ENCODE results near the gene IDI1. TPM values are rescaled to one million over a fixed set of nuclear protein-coding genes. Genes with fewer than 3 reads are reported as not detected.
A peak's percentile ranks its signal among the peaks of the same experiment; 100 is the strongest.

The IDI1 gene
- 10 to 100 TPM in 11 of 12 donors, not detected in 1; 32.4 to 63.1 (median 47.3) TPM for polyA plus RNA-seq (ENCODE audit: insufficient read length in 12 of 12)
- long read RNA-seq, donor 1, transcript IDI1-201 (5 exons, 2,301 nt) = major isoform, 23 of 27 reads
- long read RNA-seq, donor 1, partial matches to known transcripts = 0 of 27 reads
- long read RNA-seq, donor 1, other reads (novel, unspliced or antisense) = 0 of 27 reads
- long read RNA-seq, donor 2, transcript IDI1-201 (5 exons, 2,301 nt) = major isoform, 21 of 43 reads
- long read RNA-seq, donor 2, transcript IDI1-205 (4 exons, 1,066 nt) = minor isoform, 9 of 43 reads
- long read RNA-seq, donor 2, partial matches to known transcripts = 13 of 43 reads
- long read RNA-seq, donor 2, other reads (novel, unspliced or antisense) = 0 of 43 reads
- long read RNA-seq, donor 3, transcript IDI1-201 (5 exons, 2,301 nt) = major isoform, 8 of 12 reads
- long read RNA-seq, donor 3, partial matches to known transcripts = 0 of 12 reads
- long read RNA-seq, donor 3, other reads (novel, unspliced or antisense) = 0 of 12 reads
- long read RNA-seq, donor 4, partial matches to known transcripts = 0 of 7 reads
- long read RNA-seq, donor 4, other reads (novel, unspliced or antisense) = 0 of 7 reads
- long read RNA-seq, donor 5 = 0 reads
- long read RNA-seq, donor 6, transcript IDI1-201 (5 exons, 2,301 nt) = major isoform, 8 of 11 reads
- long read RNA-seq, donor 6, partial matches to known transcripts = 0 of 11 reads
- long read RNA-seq, donor 6, other reads (novel, unspliced or antisense) = 0 of 11 reads
- long read RNA-seq, donor 7, transcript IDI1-201 (5 exons, 2,301 nt) = major isoform, 6 of 8 reads
- long read RNA-seq, donor 7, partial matches to known transcripts = 0 of 8 reads
- long read RNA-seq, donor 7, other reads (novel, unspliced or antisense) = 0 of 8 reads
- long read RNA-seq, donor 8, transcript IDI1-205 (4 exons, 1,066 nt) = major isoform, 15 of 27 reads
- long read RNA-seq, donor 8, transcript IDI1-201 (5 exons, 2,301 nt) = minor isoform, 12 of 27 reads
- long read RNA-seq, donor 8, partial matches to known transcripts = 0 of 27 reads
- long read RNA-seq, donor 8, other reads (novel, unspliced or antisense) = 0 of 27 reads
- long read RNA-seq, donor 9, transcript IDI1-201 (5 exons, 2,301 nt) = major isoform, 6 of 9 reads
- long read RNA-seq, donor 9, partial matches to known transcripts = 0 of 9 reads
- long read RNA-seq, donor 9, other reads (novel, unspliced or antisense) = 0 of 9 reads
- long read RNA-seq, donor 10, transcript IDI1-205 (4 exons, 1,066 nt) = major isoform, 11 of 17 reads
- long read RNA-seq, donor 10, transcript IDI1-201 (5 exons, 2,301 nt) = minor isoform, 6 of 17 reads
- long read RNA-seq, donor 10, partial matches to known transcripts = 0 of 17 reads
- long read RNA-seq, donor 10, other reads (novel, unspliced or antisense) = 0 of 17 reads
- long read RNA-seq, donor 11, transcript IDI1-205 (4 exons, 1,066 nt) = minor isoform, 7 of 25 reads
- long read RNA-seq, donor 11, transcript IDI1-201 (5 exons, 2,301 nt) = major isoform, 18 of 25 reads
- long read RNA-seq, donor 11, partial matches to known transcripts = 0 of 25 reads
- long read RNA-seq, donor 11, other reads (novel, unspliced or antisense) = 0 of 25 reads

DNA sequence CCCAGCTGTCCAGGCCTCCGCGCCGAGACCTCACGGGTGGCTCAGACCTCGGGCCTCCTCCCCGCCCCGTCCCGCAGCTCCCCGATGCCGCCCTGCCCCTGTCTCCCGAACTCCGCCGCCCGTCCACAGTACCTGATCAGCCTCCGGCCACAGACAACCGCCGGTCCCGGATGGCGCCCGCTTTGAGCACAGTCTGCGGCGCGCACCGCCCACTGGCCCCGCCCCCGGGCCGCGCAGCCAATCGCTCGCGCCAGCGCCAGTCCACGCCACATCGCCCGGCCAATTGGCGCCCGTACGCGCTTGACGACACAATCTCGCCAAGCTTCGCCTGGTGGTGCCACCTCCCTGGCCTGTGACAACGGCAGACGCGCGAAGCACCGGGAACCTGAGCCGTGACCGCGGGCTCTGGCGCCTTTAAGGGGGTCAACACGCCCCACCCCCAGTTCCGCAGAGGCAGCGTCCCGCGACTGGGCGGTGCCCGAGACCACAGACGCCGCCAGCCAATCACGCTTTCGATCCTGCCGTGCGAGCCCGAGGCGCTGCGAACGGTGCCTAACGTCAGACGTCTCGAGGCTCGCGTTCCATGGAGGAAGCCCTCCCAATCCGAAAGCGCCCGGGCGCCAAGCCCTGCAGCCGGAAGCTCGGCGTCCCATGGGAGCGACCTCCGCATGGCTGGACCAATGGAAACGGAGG is at the start of gene IDI1:
TSS of gene IDI1 (minus strand) at position 388 of the 693 bp plus-strand sequence. CDS start at position 272, 116 bp downstream.
- DNase-seq = peak; percentile 100

DNA sequence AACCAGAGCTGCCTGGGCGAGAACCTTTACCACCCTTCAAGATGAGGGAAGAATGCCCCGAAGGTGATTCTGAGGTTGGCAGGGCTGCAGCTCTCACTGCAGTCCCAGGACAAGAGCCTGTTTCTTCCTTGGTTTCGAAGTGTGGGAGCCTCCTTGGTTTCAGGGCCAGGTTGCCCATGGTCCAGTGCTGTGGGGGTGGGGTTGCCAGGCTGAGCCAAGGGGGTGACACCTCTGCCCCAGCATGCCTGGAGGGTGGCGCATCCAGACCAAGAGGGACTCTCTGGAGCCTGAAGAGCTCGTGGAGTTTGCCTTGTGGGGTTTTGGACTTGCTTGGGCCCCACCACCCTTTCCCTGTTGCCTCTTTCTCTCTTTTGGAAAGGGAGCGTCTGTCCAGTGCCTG is 48.5 kb upstream of the IDI1 start:
- DNase-seq = no peak

- no peak for DNase-seq
Measured at GRCh38 chr10:1096287-1096889, 47.5 kb upstream of the IDI1 start.

GRCh38 chr10:1095498-1095897 is 46.6 kb upstream of the IDI1 start:
- DNase-seq = no peak

DNA sequence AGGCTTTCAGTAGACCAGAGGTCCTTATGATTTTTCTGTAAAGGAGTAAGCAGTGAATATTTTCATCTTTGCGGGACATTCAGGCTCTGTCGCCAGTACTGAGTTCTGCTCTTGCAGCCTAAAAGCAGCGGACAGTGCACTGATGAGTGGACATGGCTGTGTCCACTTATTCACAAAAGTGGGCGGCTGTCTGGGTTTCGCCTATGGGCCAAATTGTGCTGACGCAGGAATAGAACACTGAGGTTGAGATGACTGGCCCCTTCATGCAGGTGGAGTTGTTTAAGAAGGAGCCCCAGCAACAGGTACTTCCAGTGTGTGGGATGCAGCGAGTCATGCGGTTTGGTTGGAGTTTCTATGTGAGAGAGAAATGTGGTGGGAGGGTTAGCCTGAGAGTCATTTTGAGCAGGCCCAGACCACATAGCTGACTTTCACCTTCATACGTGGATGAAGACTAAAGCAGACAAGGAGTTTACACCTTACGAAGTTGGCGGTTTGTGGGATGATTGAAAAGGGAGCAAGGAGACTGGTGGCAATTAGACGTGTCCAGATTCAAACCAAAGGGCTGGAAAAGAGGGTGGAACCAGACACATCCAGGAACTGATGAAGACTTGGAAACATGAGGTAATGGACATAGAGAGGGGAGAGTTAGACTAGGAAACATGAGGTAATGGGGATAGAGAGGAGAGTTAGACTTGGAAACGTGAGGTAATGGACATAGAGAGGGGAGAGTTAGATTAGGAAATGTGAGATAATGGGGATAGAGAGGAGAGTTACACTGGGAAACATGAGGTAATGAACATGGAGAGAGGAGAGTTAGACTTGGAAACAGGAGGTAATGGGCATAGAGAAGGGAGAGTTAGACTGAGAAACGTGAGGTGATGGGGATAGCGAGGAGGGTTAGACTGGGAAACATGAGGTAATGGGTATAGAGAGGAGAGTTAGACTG is 45.5 kb upstream of the IDI1 start:
- no peak for DNase-seq

- DNase-seq = no peak
Measured at GRCh38 chr10:1093696-1094095, 44.8 kb upstream of the IDI1 start.

- DNase-seq = no peak
Measured at GRCh38 chr10:1090696-1091095, 41.8 kb upstream of the IDI1 start.

DNA sequence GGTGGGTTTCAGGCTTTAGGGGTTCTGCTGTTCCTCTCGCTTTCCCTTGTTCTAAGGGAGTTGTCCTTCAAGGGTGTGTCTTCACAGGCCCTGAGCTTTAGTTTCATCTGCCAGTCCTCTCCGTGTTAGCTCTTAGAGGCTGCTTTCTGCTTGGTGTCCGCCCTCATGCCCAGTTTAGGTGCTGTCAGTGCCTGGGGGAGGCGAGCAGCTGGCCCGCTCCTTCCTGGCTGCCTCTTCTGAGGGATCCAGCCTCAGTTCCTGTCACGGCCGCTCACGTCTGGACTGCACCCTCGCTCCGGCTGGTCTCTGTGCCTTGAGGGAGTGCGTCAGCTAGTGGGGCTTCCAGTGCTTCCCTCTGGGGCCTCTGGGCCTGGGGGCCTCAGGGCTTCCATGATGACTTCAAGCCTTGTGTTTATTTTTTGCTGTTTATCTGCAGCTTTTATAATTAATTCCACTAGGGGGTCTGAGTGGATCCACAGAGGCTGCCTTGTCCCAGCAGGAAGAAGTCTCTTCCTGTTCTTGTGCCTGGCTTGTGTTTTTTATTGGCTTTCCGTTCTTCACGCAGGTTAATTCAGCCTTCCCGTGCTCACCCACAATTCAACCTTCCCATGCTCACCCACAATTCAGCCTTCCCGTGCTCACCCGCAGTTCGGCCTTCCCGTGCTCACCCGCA is 40.2 kb upstream of the IDI1 start:
- no peak for DNase-seq

DNA sequence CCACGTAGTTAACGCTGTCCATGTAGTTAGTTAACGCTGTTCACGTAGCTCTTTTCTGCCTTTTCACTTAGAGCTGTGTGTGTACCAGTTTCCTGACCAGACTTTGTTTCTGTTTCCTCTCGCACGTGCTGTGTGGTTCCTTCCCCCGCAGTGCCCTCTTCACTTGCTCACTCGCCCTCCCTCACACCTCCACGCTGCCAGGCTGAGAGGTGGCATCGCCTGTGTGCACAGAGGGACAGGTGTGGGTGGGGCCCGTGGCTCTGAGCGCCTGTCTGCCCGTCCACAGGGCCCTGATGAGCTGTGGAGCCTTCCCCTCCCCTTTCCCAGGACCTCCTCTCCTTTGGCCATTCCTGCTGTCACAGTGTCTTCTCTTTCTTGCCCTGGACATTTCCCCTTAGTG is 37.9 kb upstream of the IDI1 start:
- no peak for DNase-seq

DNA sequence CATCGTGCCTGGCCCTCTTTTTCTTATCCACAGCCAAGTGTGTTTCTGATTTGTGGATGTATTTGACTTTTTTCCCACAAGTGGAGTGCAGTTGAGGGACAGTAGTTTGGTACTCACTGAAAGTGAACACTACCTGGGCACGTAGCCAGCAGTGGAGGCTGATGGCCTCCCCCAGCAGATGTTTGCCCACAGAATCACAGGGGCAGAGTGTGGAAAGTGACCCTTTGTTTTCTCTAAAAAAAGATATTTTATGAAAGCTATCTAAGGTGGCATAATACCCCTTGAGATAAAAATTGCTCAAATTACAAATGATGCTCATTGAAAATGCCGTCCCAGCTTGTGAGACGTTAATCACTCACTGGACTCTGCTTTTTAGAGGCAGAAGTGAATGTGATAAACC is 36.3 kb upstream of the IDI1 start:
- DNase-seq = no peak

- no peak for DNase-seq
Measured at GRCh38 chr10:1084011-1084950, 35.4 kb upstream of the IDI1 start.

DNA sequence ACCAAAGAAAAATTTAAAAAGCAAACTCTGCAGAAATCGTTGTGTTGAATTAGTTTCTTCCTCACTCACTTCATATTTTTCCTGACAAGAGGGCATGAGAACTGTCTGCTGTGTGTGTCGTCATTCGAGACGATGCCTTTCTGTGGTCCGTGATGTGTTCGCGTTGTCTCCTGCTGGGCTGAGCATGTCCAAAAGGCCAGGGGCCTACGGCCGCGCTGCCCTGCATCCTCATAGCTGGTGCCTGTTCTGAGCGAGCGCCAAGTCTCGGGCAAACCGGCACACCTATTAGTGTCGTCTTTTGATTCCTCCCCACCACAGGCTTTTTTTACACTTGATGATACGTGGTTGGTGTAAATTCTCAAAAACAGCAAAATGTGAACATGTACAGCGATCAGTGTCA is 34.7 kb upstream of the IDI1 start:
- no peak for DNase-seq

- DNase-seq = no peak
Measured at GRCh38 chr10:1078668-1079067, 29.7 kb upstream of the IDI1 start.

GRCh38 chr10:1074748-1075308 is 25.9 kb upstream of the IDI1 start:
- no peak for DNase-seq

DNA sequence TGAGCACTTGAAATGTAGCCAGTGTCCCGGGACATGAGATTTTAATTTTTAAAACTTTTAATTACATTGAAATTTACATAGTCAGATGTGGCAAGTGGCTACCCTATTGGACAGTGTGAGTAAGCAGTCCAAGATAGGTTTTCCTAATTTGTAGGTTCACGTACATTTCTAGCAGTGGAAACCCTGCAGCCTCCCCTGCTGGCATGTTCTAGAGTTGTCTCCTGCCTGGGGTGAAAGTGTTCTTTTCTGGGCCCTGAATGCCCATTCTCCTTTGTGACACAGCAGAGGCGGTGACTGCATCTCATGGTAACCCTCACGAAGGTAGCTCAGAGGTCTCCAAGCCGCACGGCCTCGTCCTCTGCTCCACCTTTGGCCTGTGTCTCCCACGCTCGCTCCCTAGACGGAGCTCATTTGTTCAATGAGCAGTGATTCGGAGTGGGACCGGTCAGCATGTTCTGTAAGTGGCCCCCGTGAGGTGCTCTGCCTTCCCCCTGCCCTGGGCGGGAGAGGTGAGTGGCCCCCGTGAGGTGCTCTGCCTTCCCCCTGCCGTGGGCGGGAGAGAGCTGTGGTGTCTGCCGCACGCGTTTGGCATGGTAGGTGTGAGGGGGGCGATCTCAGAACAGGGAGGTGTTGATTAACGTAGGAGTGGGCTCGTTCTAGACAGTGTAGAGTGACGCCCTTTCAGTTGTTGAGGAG is 25.3 kb upstream of the IDI1 start:
- DNase-seq = no peak

- DNase-seq = no peak
Measured at GRCh38 chr10:1070919-1071318, 22.0 kb upstream of the IDI1 start.

Data from muscle of arm (tissue), 14 donors.